T47D (cell line): ENCODE measurements around the gene EML4.

Experiments
- DNase-seq, 2 experiments: peaks; one replicate each; pipeline versions ENCODE4 v3.0.0 to v3.0.0-alpha.2; 2011 to 2012; ENCODE audit warnings: low read depth in 1 of 2, low spot score in 1 of 2
- JUND ChIP-seq: IDR thresholded peaks from 2 replicates; pipeline ENCODE4 v1.6.1; 2012; ENCODE audit warnings: low read depth
- in situ Hi-C: cut with HindIII; loops from 2 replicates; pipeline ENCODE4 v1.10.0; 2016; ENCODE audit warnings: low sequenced_read_pairs, low pct_unique_long_range_greater_than_20kb

The EML4 gene

DNA sequence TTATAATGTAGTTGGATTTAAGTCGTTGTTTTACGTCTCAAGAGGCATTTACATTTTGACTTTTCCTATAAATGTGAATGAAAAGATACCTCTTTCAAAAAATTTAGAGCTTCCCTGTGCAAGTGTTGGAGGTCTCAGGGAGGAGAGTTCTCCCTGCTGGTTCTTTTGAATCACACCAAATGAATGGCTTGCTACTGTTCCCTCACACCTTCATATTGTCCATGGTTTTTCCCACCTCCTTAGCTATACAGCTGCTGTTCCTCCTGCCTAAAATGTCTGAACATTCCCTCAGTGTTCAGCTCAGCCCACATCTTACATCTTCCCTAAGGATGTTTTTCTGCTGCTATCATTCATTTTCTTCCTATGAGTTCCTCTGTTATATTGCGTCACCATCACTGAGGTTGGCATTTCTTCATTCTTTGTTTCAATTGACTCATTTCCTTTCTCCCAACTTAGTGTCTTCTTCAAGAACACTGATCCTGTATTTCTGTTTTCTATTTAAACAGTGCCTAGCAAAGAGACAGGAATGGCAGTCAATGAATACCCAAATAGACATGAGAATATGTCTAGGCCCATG lies 145.8 kb downstream of the EML4 start:
- in situ Hi-C loops, result no loop called here
- no peak for DNase-seq
- TF ChIP-seq JUND, result no peak

DNA sequence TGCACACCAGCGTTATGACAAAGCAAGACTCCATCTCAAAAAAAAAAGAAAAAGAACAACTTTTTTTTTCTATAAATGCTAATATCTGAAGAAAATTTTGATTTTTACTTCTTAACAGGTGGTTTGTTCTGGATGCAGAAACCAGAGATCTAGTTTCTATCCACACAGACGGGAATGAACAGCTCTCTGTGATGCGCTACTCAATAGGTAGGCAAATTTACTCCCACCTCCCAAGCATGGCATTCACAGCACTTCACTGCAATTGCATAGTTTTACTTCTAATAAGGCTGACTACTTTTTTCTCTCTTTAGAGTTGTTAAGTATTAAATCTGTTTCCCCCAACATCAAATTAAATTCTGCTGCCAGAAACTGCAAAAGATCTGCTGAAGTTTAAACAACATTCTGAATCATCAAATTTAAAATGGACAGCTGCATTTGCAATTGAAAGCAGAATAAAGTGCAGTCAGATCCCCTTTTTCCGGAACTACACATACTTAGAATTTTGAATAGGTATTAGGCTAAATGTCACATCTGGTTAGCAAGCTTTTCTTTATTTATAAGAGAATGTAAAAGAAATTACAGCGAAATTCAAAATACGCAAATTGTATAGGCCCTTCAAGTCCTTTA lies 146.8 kb downstream of the EML4 start:
- no peak for TF ChIP-seq JUND
- in situ Hi-C loops, result no loop called here
- DNase-seq, result no peak

DNA sequence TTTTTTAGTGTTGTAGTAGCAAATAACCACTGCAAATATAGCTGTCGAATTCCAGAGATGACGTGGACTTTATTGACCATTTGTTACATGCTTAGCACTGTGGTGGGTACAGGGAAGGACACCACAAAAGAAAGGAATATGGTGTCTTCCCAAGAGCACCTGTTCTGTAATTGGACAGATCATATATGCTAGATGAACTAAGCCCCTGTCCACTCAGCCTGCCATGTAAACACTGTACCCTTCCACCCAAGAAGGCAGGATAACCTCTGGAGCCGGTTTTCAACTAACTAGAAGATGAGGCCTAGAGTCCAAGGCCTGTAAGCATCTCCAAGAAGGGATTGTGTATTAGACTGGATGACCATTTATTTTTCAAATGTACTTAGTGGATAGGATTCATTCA lies 147.8 kb downstream of the EML4 start:
- no peak for TF ChIP-seq JUND
- DNase-seq, result no peak
- in situ Hi-C loops, result no loop called here

DNA sequence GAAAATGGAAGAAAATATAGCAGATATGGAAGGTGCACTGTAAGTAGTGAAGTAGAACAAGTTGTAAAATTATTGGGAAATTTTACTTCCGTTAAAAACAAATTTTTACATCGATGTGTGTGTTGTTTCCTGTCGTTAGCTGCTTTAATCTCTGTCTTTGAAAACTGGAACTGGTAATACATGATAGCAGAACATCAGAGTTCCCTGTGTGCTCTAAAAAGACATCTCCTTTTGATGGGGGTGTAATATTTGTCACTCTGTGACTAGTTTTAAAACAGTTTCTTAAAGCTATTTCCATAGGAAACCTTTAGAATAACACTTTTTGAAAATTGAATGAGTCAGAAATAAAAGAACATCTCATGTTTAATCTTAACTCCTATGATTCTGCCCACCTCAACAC lies 148.3 kb downstream of the EML4 start:
- DNase-seq, result no peak
- in situ Hi-C loops, result no loop called here
- no peak for TF ChIP-seq JUND

DNA sequence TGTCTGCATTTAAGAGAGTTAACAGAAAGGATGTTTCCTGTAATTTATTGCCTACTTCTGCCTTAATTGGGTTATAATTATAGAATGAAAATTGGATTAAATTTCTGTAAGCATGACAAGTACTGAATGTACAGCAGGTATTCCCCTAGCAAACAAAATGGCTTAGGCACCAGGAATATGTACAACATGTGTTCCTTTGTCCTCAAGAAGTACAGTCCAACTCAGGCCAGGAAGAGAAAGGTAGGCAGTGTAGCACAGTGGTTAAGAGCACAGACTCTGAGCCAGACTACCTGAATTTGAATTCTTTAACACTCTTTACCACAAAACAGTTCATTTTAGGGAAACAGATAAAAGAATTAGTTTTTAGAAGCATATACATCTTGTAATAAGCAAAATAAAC lies 148.8 kb downstream of the EML4 start:
- in situ Hi-C loops, result no loop called here
- DNase-seq, result no peak
- no peak for TF ChIP-seq JUND

DNA sequence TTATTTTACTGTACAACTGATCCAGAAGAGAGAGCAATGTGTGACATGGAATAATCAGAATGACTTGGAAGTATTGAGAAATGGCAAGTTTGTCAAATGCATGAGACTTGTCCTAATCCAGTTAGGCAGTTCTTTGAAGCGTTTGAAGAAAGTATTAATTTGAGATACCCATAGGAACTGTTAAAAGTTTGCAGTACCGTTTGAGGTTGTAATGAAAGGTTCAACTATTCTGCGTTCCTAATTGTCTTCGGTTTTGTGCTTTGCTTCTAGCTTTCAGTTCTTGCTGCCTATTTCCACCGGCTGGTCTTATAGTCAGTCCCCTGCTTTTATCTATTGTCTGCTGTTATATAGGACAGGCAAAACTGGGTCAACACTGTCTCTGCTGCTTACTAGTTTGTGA lies 150.1 kb downstream of the EML4 start:
- in situ Hi-C loops, result no loop called here
- TF ChIP-seq JUND, result no peak
- DNase-seq, result no peak

DNA sequence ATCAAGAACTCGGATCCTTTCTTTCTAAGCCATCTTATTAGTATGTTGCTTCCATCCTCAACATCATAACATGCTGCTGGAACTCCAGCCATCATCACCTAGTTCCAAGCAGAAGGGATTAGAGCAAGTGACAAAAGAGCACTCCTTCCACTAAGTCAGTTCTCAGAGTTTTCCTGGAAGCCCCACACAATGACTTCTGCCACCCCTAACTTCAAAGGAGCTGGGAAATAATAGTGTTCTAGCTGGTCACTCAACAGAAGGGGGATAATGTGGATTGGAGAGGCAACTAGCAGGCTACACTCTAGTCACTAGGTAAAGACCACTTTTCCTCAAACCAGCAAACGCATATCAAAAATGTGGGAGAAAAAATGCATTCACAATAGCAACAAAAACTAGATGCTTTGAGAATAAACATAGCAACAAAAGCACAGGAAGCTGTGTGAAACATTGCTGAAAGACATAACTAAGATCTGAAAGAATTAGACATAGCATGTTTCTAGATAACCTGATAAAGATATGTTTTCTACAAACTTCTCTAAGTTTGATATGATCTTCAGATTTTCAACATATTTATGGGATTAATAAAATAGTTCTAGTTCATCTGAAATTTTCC lies 152.4 kb downstream of the EML4 start:
- in situ Hi-C loops, result no loop called here
- DNase-seq, result no peak

DNA sequence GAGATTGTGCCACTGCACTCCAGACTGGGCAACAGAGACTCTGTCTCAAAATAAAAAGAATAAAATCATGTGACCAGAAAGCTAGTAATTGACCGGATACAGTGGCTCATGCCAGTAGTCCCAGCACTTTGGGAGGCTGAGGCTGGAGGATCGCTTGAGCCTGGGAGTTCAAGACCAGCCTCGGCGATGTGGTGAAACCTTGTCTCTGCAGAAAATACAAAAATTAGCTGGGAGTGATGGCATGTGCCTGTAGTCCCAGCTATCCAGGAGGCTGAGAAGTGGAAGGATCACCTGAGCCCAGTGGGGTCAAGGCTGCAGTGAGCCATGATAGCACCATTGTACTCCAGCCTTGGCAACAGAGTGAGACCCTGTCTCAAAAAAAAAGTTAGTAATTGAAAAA lies 155.1 kb downstream of the EML4 start:
- no peak for TF ChIP-seq JUND
- in situ Hi-C loops, result no loop called here
- DNase-seq, result no peak

More for the DNA sequence above, 152.4 kb downstream of the EML4 start:
- TF ChIP-seq JUND, result no peak

DNA sequence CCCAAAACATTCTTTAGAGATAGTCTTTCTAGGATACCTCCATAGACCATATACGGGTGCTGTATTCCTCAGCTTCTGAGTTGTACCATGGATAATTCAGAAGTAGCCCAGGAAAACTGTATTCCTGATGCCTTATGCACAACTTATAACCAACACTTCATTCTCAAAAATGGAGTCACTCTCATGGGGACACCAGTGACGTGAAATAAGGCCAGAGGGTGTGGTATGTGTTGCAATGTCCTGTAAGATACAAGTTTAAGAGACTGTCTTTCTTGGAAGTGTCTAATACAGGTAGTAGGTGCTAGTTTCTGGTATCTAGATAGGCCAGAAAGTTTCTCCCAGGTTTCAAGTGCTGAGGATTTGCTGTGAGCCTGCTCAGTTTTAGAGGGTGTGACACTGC lies 155.8 kb downstream of the EML4 start:
- in situ Hi-C loops, result no loop called here
- DNase-seq, result no peak
- TF ChIP-seq JUND, result no peak

DNA sequence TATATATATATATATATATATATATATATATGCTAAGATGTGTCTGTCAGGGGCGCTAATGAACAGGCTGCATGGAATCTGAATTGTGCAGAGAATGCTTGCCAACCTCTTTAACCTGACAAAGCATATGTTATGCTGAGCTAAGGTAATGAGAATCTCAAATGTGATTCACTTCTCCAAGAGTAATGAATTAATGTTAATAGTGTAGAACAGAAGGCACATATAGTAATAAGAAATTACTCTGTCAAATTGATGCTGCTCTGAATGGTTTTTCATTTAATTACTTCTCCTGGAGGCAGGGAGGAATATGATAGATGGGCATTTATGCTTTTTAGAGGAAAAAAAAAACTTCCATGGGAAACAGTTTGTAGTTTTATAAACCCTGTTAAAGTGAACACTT lies 156.5 kb downstream of the EML4 start:
- in situ Hi-C loops, result no loop called here
- no peak for DNase-seq
- TF ChIP-seq JUND, result no peak

DNA sequence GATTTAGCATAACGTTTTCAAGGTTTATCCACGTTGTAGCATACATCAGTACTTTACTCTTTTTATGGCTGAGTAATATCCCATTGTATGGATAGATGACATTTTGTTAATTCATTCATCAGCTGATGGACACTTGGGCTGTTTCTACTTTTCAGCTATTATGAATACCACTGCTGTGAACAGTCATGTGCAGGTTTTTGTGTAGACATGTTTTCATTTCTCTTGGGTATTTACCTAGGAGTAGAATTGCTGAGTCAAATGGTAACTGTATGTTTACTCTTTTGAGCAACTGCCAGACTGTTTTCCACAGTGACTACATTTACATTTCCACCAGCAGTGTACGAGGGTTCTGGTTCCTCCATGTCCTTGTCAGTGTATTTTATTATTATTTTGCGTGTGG lies 158.0 kb downstream of the EML4 start:
- TF ChIP-seq JUND, result no peak
- in situ Hi-C loops, result no loop called here
- DNase-seq, result peak in 1 of 2 experiments; percentile 67

DNA sequence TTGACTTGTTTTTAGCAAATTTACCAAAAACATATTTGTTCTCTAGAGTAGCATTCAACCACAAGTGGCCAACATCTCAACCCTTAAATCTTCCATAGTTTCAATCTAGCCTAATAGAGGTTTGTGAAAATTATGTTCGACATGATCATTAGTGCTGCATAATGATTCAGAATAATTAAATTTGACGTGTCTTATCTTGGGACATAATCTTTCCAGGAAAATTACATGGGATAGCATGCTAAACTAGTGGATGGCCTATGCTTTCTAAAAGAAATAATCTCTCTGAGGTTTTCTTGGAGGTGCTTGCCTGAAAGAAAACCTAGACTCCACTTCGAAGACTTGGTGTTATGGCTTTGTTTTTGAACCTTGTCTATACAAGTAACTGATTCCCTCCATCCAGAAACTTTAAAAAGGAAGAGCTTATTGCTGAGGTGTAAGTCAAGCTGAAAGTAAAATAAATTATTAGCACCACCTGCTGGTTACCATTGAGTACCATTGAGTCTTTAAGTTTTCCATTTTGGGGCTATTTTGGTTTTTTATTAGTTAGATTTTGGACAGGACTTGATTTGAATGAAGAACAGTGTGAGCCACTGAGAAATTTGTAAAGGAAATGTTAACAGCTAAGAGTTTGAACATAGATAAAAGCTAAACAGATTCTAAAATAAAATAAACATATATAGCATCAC lies 159.1 kb downstream of the EML4 start:
- in situ Hi-C loops, result no loop called here
- TF ChIP-seq JUND, result no peak
- peak in 1 of 2 experiments; percentile 18 for DNase-seq

DNA sequence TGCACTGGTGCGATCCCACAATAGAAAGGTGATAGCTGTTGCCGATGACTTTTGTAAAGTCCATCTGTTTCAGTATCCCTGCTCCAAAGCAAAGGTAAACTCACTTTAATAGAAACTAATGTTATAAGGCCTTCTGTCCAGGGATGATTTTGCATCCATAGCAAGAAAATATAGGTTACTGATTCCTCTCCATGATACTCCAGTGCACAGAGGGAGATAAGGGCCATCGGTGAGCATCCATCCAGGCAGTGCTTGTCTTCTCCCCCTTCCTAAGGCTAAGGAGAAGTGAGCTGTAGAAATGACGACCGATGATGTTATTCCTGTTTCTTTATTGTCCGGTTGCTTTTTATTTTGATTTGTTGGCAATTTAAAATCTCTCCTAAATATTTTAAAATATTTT lies 159.8 kb downstream of the EML4 start:
- in situ Hi-C loops, result no loop called here
- no peak for DNase-seq
- no peak for TF ChIP-seq JUND
